Esophagus squamous epithelium (tissue), 5 donors: ENCODE results near the gene SCG3. TPM values are rescaled to one million over a fixed set of nuclear protein-coding genes. Genes with fewer than 3 reads are reported as not detected.

ENCODE experiments used
- DNase-seq: peaks from one replicate; lab custom pipeline; 2025; lab: John Stamatoyannopoulos, UW
- H3K27ac ChIP-seq, 4 donors: fragments of 200-600 bp; sonication (generic); one replicate each; pipeline ENCODE4 v1.5.1; 2016 to 2019; ENCODE audit warnings: mild to moderate bottlenecking in 1 of 4
- H3K27me3 ChIP-seq, 4 donors: fragments of 200-600 bp; sonication (generic); 1 replicate in 3 of 4; 2 replicates in 1 of 4; pipeline versions ENCODE4 v1.5.1 to v1.6.0; 2017 to 2021; ENCODE audit warnings: antibody characterized with exemption in 1 of 4
- H3K36me3 ChIP-seq, 3 donors: fragments of 200-600 bp; sonication (generic); one replicate each; pipeline ENCODE4 v1.5.1; 2016 to 2019
- H3K4me1 ChIP-seq, 3 donors: fragments of 200-600 bp; sonication (generic); one replicate each; pipeline ENCODE4 v1.5.1; 2017 to 2019
- H3K4me3 ChIP-seq, 4 donors: fragments of 200-600 bp; sonication (generic); 1 replicate in 3 of 4; 2 replicates in 1 of 4; pipeline ENCODE4 v1.5.1; 2016 to 2019; ENCODE audit warnings: mild to moderate bottlenecking in 2 of 4, moderate library complexity in 1 of 4
- H3K9me3 ChIP-seq, 3 donors: fragments of 200-600 bp; sonication (generic); one replicate each; pipeline ENCODE4 v1.5.1; 2016 to 2019
- CTCF ChIP-seq, 6 experiments: fragments of 450-650 bp in 4 of 6; fragments of 200-600 bp in 2 of 6; sonication (generic) in 2 of 6; IDR thresholded peaks; one replicate each; pipeline ENCODE4 v1.5.1; 2016 to 2019; ENCODE audit warnings: antibody characterized with exemption in 6 of 6, mild to moderate bottlenecking in 4 of 6, moderate library complexity in 4 of 6
- POLR2A ChIP-seq, 4 donors: fragments of 450-650 bp; IDR thresholded peaks; one replicate each; pipeline ENCODE4 v1.6.1; 2017; ENCODE audit warnings: antibody characterized with exemption in 4 of 4, mild to moderate bottlenecking in 4 of 4, moderate library complexity in 3 of 4
- WGBS, 2 donors: methylation state at CpG; one replicate each; pipeline ENCODE4 v1.1.5; 2018; 5-methylcytosine and 5-hydroxymethylcytosine counted together
- intact Hi-C: fragments of 100-400 bp; cut with DNase I; formaldehyde crosslinking; loops from one replicate; pipeline ENCODE4 v1.15.0; 2022
- total RNA-seq, 4 donors: library from RNA; depleted of rRNA; stranded (reverse); fragments of >200 nt; gene quantifications; one replicate each; pipeline ENCODE4 v1.1.0, GENCODE V29; 2016
- donor health status: DM: yes; HTN: yes; CAD: no.

The SCG3 gene
- total RNA-seq, 4 donors from 2014 or later: 0.38 TPM; not detected in 3

GRCh38 chr15:51699373-51699772 lies 18.1 kb downstream of the SCG3 start:
- no peaks in the 10 kb centered on the region for H3K9me3 ChIP-seq
- no peak for DNase-seq
- H3K27me3 ChIP-seq: peaks cover 0 to 10% (median 0%) of the 10 kb centered on the region in 4 donors
- H3K4me1 ChIP-seq: no peaks in the 10 kb centered on the region
- intact Hi-C loops: no loop called here
- no peak overlapping the region for H3K27ac ChIP-seq
- WGBS, 2 donors: 85 to 96% methylated on average over 1 of the region's 1 CpG
- H3K4me3 ChIP-seq: no peak overlapping the region
- H3K36me3 ChIP-seq: no peaks in the 10 kb centered on the region
- TF ChIP-seq CTCF (IDR thresholded peaks at IDR 0.05) (no peak), POLR2A (IDR thresholded peaks at IDR 0.05) (no peak)

GRCh38 chr15:51702710-51703109 lies 21.4 kb downstream of the SCG3 start:
- H3K27ac ChIP-seq: no peak overlapping the region
- no peaks in the 10 kb centered on the region for H3K9me3 ChIP-seq
- no peaks in the 10 kb centered on the region for H3K36me3 ChIP-seq
- intact Hi-C loops: no loop called here
- WGBS, 2 donors: 28 to 38% methylated on average over 1 of the region's 1 CpG
- no peak overlapping the region for H3K4me3 ChIP-seq
- H3K4me1 ChIP-seq: no peaks in the 10 kb centered on the region
- no peak for DNase-seq
- peaks cover 0 to 10% (median 0%) of the 10 kb centered on the region in 4 donors for H3K27me3 ChIP-seq
- TF ChIP-seq POLR2A (IDR thresholded peaks at IDR 0.05): no peak

GRCh38 chr15:51706291-51706690 lies 25.0 kb downstream of the SCG3 start:
- no peak for DNase-seq
- 59 to 80% methylated on average over 5 of the region's 5 CpGs for WGBS, 2 donors
- Histone ChIP-seq H3K9me3 (no peaks in the 10 kb centered on the region), H3K4me3 (no peak overlapping the region), H3K36me3 (no peaks in the 10 kb centered on the region), H3K27me3 (no peaks in the 10 kb centered on the region), H3K4me1 (peaks cover 0 to 5% (median 0%) of the 10 kb centered on the region in 3 donors), H3K27ac (peak overlapping the region in 1 of 4 donors; percentile 29)
- intact Hi-C loops: no loop called here
- TF ChIP-seq CTCF (IDR thresholded peaks at IDR 0.05) (no peak), POLR2A (IDR thresholded peaks at IDR 0.05) (no peak)

GRCh38 chr15:51706926-51707608 lies 25.8 kb downstream of the SCG3 start:
- no peaks in the 10 kb centered on the region for H3K27me3 ChIP-seq
- no peak overlapping the region for H3K4me3 ChIP-seq
- intact Hi-C loops: no loop called here
- H3K9me3 ChIP-seq: no peaks in the 10 kb centered on the region
- 79 to 86% methylated on average over 2 of the region's 2 CpGs for WGBS, 2 donors
- peaks cover 0 to 5% (median 0%) of the 10 kb centered on the region in 3 donors for H3K4me1 ChIP-seq
- H3K27ac ChIP-seq: peak overlapping the region in 1 of 4 donors; percentile 29
- no peaks in the 10 kb centered on the region for H3K36me3 ChIP-seq
- TF ChIP-seq CTCF (IDR thresholded peaks at IDR 0.05): no peak
- TF ChIP-seq POLR2A (IDR thresholded peaks at IDR 0.05): no peak
- no peak for DNase-seq

GRCh38 chr15:51708013-51708412 lies 26.7 kb downstream of the SCG3 start:
- no peak for DNase-seq
- Histone ChIP-seq H3K27me3 (no peaks in the 10 kb centered on the region), H3K4me1 (peaks cover 0 to 5% (median 0%) of the 10 kb centered on the region in 3 donors), H3K4me3 (no peak overlapping the region), H3K27ac (no peak overlapping the region), H3K9me3 (no peaks in the 10 kb centered on the region), H3K36me3 (no peaks in the 10 kb centered on the region)
- TF ChIP-seq POLR2A (IDR thresholded peaks at IDR 0.05) (no peak), CTCF (IDR thresholded peaks at IDR 0.05) (no peak)
- intact Hi-C loops: no loop called here
- 46 to 54% methylated on average over 5 of the region's 5 CpGs for WGBS, 2 donors
